ENCODE results near the gene DACT3. TPM values are rescaled to one million over a fixed set of nuclear protein-coding genes. Genes with fewer than 3 reads are reported as not detected.
A peak's percentile ranks its signal among the peaks of the same experiment; 100 is the strongest.

The DACT3 gene
- total RNA-seq, 1 donor from 2014 or later, result 14.1 TPM

DNA sequence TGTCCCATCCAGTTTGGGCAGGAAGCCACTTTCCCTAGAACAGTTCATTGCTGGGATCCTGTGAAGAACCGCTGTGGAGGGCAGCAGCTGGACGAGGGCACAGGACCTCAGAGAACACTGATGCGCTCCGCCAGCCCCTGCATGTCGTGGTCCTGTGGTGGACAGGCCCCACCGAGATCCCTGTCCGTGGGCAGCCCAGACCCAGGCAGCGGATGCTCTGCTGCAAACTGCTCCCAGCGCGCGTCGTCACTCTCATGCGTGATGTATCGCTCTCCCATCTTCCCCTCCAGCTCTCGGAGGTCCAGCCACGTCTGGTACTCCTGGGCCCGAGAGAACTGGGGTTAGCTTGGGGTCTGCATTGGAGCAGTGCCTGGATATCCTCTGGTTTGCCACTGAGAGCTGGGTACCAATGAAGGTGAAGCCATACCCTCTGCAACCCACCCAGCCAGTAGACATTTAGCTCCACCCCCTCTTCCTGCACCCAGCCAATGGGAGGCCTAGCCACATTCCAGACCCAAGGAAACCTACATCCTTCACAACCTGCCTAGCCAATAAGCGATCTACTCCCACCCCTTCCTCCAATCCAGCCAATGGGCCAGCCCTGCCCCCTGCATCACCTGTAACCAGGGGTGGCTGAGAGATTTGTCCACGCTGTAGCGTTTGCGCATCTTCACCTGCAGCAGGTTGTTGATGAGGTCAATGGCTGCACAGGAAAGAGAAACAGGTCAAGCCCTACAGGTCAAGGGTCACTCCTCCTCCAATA lies 13.6 kb upstream of the DACT3 start:
- DNase-seq, result no peak
- intact Hi-C loops (cut with micrococcal nuclease), result no loop called here
- peak; percentile 32 for ATAC-seq

GRCh38 chr19:46670813-46671212 lies 9.8 kb upstream of the DACT3 start:
- DNase-seq, result no peak
- ATAC-seq, result no peak
- intact Hi-C loops (cut with micrococcal nuclease), result no loop called here

GRCh38 chr19:46668662-46669061 lies 7.7 kb upstream of the DACT3 start:
- intact Hi-C loops (cut with micrococcal nuclease), result no loop called here
- no peak for ATAC-seq
- DNase-seq, result no peak

DNA sequence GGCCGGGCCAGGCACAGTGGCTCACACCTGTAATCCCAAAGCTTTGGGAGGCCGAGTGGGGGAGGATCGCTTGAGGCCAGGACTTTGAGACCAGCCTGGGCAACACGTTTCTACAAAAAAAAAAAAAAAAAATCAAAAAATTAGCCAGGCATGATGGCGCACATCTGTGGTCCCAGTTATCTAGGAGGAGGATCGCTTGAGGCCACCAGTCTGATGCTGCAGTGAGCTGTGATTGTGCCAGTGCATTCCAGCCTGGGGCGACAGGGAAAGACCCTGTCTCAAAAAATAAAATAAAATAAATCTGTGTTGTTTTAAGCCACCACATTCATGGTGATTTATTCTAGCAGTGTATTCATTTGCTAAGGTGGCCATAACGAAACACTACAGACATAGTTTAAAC lies 4.1 kb upstream of the DACT3 start:
- DNase-seq (no peak), ATAC-seq (no peak)
- intact Hi-C loops (cut with micrococcal nuclease), result no loop called here

- DNase-seq (peak; percentile 86), ATAC-seq (peak; percentile 79)
- intact Hi-C loops (cut with micrococcal nuclease), result loop anchor here (2.0 kb wide), 1 partner anchor 45 kb away; no protein-coding TSS in a partner anchor
Measured at GRCh38 chr19:46661735-46662592, 982 bp upstream of the DACT3 start.

GRCh38 chr19:46660551-46661019 lies 397 bp downstream of the DACT3 start:
- no peak for DNase-seq
- peak; percentile 0 for ATAC-seq
- intact Hi-C loops (cut with micrococcal nuclease), result no loop called here

GRCh38 chr19:46660008-46660517 lies 919 bp downstream of the DACT3 start:
- peak; percentile 41 for DNase-seq
- ATAC-seq, result no peak
- intact Hi-C loops (cut with micrococcal nuclease), result no loop called here

DNA sequence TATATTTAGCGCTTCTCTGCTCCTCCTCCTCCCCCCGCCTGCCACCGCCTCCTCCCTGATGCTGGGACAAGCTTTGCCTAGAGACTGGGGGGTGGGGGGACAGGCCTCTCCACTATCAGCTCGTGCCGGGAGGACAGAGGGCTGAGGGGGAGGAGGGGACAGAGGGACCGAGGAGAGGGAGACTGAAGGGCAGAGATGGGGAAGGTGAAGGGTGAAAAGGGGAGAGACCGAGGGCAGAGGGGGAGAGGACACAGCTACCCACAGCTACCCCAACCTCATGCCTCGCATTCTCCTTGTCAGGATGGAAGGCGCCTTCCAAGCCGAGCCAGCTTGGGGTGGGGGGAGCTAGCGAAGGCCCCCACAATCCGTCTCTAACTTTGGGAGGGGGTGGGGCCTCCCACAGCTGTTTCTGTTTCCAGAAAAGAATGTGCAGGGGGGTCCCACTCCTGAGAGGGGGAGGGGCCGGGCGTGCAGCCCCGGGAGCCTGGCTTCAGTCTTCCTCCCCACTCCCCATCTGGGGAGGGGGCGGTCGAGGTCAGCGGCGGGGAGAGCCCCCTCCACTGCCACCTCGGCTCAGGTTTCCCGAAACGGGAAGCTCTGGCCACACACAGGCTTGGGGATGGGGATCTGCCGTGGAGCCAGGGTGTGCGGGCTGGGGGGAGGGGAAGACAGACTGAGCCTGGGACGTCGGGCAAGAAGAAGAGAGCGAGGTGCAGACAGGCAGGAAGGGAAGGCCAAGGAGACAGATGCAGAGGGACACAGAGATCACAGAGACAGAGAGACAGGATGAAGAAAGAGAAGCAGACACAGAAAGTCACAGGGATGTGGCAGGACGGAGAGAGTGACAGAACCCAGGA lies 1.6 kb downstream of the DACT3 start:
- intact Hi-C loops (cut with micrococcal nuclease), result no loop called here

DNA sequence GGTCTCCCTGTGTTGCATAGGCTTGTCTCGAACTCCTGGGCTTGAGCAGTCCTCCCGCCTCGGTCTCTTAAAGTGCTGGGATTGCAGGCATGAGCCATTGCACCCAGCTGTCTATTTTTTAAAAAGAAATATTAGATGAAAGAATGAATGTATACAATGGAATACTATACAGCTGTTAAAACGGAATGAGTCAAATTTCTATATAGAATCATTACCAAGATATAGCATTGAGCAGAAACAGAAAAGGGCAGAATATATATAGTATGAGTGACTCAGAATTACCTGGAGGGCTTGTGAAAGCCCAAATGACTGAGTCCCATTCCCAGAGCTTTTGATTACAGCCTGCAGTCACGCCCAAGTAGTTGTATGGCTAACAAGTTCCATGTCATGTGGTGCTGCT lies 4.4 kb downstream of the DACT3 start:
- intact Hi-C loops (cut with micrococcal nuclease), result no loop called here

More for the DNA sequence above, 1.6 kb downstream of the DACT3 start:
- DNase-seq (peak; percentile 43), ATAC-seq (no peak)

DNA sequence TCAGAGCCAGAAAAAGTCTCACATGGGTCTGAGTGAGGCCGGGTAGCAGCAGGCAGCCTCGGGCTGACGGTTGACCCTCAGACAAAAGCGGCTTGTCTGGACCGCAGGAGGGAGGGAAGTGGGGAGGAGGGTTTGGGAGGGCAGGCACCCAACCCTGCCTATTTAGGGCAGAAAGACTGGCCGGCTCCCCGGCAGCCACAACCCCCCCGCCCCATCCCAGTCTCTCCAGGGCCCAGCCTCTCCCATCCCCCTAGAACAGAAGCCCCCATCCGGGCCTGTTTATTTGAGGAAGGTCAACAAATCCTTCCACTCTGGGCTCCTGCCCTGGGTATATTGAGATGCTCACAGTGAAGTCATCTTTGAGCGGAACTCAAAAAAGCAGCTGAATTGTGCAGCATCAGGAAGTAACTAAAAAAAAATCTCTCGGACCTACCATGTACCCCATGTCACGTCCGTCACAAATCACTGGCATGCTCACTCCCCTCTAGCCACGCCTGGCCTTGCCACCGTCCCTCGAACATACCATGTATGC lies 6.3 kb downstream of the DACT3 start:
- DNase-seq (no peak), ATAC-seq (peak; percentile 33)

More for the DNA sequence above, 4.4 kb downstream of the DACT3 start:
- no peak for ATAC-seq
- DNase-seq, result no peak

GRCh38 chr19:46650445-46650844 lies 10.5 kb downstream of the DACT3 start:
- DNase-seq (no peak), ATAC-seq (no peak)
- intact Hi-C loops (cut with micrococcal nuclease), result no loop called here

More for the DNA sequence above, 6.3 kb downstream of the DACT3 start:
- intact Hi-C loops (cut with micrococcal nuclease), result no loop called here

GRCh38 chr19:46648961-46649960 lies 11.7 kb downstream of the DACT3 start:
- DNase-seq (no peak), ATAC-seq (no peak)
- intact Hi-C loops (cut with micrococcal nuclease), result no loop called here

DNA sequence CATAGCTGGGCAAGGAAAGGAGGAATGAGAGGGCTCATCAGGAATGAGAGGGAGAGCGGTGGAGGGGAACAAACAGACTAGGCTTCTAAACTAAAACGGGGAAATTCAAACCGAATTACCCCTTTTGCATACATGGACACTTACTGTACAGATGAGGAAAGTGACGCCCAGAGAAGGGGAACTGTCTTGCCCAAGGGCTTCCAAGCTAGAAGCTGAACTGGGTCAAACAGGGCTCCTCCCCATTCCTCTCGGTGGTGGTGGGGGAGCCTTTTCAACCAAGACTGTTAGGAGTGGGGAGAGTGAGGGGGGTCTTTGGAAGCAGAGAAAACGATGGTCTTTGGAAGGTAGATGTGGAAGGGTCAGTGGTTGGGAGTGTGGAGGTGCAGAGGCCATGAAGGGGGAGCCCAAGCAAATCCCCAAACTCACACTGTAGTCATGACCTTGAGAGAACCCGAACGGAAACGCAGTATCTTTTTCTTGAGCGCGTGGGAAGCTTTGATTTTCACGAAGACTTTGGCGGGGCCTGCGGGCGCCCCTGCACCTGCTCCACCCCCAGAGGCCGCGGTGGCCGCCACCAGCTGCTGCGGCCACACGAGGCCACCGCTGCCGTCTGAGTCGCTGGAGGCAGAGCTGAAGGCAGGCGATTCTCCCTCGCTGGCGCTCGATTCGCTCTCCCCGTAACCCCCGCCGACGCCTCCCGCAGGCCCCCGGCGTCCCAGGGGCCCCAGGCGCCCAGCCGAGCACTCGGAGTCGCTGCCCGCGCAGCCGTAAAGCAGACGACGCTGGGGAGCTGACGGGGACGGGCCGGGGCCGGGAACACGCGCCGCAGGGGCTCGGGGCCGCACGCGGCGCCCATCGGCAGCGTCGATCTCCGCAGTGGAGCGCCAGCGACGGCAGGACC lies 12.7 kb downstream of the DACT3 start:
- intact Hi-C loops (cut with micrococcal nuclease), result no loop called here
- DNase-seq (no peak), ATAC-seq (no peak)

DNA sequence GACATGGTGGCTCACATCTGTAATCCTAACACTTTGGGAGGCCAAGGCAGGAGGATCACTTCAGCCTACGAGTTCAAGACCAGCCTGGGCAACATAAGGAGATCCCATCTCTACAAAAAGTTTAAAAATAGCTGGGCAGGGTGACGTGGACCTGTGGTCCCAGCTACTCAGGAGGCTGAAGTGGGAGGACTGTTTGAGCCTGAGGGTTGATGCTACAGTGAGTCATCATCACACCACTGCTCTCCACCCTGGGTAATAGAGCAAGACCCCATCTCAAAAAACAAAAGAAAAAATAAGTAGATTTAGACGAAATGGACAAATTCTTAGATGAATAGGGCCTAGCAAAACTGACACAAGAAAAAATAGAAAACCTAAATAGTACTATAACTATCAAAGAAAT lies 14.6 kb downstream of the DACT3 start:
- intact Hi-C loops (cut with micrococcal nuclease), result no loop called here
- no peak for ATAC-seq
- no peak for DNase-seq

- ATAC-seq, result no peak
- DNase-seq, result no peak
- intact Hi-C loops (cut with micrococcal nuclease), result no loop called here
Measured at GRCh38 chr19:46644720-46645119, 16.3 kb downstream of the DACT3 start.

DNA sequence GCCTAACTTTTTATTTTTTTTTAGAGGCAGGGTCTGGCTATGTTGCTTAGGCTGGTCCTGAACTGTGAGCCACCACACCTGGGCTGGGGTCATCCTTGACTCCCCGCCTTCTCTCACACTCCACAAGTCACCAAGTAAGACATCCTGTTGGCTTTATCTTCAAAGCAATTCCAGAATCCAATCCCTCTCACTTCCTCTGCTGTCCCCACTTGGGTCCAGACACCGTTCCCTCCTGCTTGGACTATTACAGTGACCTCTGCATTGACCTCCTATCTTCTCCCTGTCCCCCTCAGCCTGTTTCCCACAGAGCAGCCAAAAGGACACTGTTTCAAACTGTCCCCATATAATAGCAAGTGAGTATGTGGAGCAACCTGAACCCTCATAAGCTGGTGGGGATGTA lies 20.3 kb downstream of the DACT3 start:
- DNase-seq (no peak), ATAC-seq (no peak)
- intact Hi-C loops (cut with micrococcal nuclease), result no loop called here

All from left ventricle myocardium superior (tissue), 1 donor.